ENCODE data around the gene ALKBH7. TPM values are rescaled to one million over a fixed set of nuclear protein-coding genes. Genes with fewer than 3 reads are reported as not detected.

ALKBH7 gene
- total and polyA plus RNA-seq, 2 of the 13 experiments (the other 11 are each of a cell fraction or from before 2014, with no cell fraction given), result 29.6 to 45.9 TPM

GRCh38 chr19:6412061-6412446 lies 39.5 kb downstream of the ALKBH7 start (continued):
- TF ChIP-seq ZMYM4 (CRISPR knock-in tag; IDR thresholded peaks at IDR 0.05) (no peak), MEIS1 (CRISPR knock-in tag; IDR thresholded peaks at IDR 0.05; ENCODE audit: borderline replicate concordance) (no peak), DMTF1 (CRISPR knock-in tag; IDR thresholded peaks at IDR 0.05) (no peak), ZNF280B (CRISPR knock-in tag; IDR thresholded peaks at IDR 0.05; ENCODE audit: borderline replicate concordance) (peak; percentile 4; the same call in 1 of the 2 replicates), UBTF (CRISPR knock-in tag; IDR thresholded peaks at IDR 0.05) (0 out of 2 replicates have a peak, but pooled peaks have one; percentile 15), ZNF615 (CRISPR knock-in tag; IDR thresholded peaks at IDR 0.05; ENCODE audit: borderline replicate concordance) (no peak), SIX4 (CRISPR knock-in tag; IDR thresholded peaks at IDR 0.05) (no peak), HNRNPH1 (optimal IDR thresholded peaks at IDR 0.05; ENCODE audit: low read depth, low read length) (no peak), SMAD1 (CRISPR knock-in tag; IDR thresholded peaks at IDR 0.05; ENCODE audit: borderline replicate concordance, low read depth) (peak; percentile 49; the same call in 1 of the 2 replicates), CBX2 (IDR thresholded peaks at IDR 0.05; ENCODE audit: low read depth, low read length) (no peak), CBX2 (CRISPR knock-in tag; IDR thresholded peaks at IDR 0.05; ENCODE audit: low read depth) (no peak), KLF13 (CRISPR knock-in tag; IDR thresholded peaks at IDR 0.05) (no peak), ZNF572 (CRISPR knock-in tag; IDR thresholded peaks at IDR 0.05) (no peak), ZNF781 (CRISPR knock-in tag; IDR thresholded peaks at IDR 0.05; ENCODE audit: borderline replicate concordance, not compliant biosample characterization) (no peak), MTA1 (CRISPR knock-in tag; IDR thresholded peaks at IDR 0.05; ENCODE audit: borderline replicate concordance) (no peak), ZNF543 (CRISPR knock-in tag; IDR thresholded peaks at IDR 0.05) (no peak)
- TF ChIP-seq, protein P1, sequence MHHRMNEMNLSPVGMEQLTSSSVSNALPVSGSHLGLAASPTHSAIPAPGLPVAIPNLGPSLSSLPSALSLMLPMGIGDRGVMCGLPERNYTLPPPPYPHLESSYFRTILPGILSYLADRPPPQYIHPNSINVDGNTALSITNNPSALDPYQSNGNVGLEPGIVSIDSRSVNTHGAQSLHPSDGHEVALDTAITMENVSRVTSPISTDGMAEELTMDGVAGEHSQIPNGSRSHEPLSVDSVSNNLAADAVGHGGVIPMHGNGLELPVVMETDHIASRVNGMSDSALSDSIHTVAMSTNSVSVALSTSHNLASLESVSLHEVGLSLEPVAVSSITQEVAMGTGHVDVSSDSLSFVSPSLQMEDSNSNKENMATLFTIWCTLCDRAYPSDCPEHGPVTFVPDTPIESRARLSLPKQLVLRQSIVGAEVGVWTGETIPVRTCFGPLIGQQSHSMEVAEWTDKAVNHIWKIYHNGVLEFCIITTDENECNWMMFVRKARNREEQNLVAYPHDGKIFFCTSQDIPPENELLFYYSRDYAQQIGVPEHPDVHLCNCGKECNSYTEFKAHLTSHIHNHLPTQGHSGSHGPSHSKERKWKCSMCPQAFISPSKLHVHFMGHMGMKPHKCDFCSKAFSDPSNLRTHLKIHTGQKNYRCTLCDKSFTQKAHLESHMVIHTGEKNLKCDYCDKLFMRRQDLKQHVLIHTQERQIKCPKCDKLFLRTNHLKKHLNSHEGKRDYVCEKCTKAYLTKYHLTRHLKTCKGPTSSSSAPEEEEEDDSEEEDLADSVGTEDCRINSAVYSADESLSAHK (CRISPR knock-in tag; IDR thresholded peaks at IDR 0.05; ENCODE audit: borderline replicate concordance), result no peak
- TF ChIP-seq, protein P2, sequence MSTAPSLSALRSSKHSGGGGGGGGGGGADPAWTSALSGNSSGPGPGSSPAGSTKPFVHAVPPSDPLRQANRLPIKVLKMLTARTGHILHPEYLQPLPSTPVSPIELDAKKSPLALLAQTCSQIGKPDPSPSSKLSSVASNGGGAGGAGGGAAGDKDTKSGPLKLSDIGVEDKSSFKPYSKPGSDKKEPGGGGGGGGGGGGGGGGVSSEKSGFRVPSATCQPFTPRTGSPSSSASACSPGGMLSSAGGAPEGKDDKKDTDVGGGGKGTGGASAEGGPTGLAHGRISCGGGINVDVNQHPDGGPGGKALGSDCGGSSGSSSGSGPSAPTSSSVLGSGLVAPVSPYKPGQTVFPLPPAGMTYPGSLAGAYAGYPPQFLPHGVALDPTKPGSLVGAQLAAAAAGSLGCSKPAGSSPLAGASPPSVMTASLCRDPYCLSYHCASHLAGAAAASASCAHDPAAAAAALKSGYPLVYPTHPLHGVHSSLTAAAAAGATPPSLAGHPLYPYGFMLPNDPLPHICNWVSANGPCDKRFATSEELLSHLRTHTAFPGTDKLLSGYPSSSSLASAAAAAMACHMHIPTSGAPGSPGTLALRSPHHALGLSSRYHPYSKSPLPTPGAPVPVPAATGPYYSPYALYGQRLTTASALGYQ (CRISPR knock-in tag; IDR thresholded peaks at IDR 0.05), result no peak
